GM18907 (cell line): ENCODE data around the gene ARPIN.
"Not testable (repeated sequence)": the region's sequence is repeated elsewhere in the genome, so short reads cannot be mapped to it uniquely, and the experiment has no call there.

Experiments
- ATAC-seq: cut with Tn5 transposase; IDR thresholded peaks from one replicate; pipeline ENCODE4 v1.9.1; 2021; ENCODE audit warnings: mild to moderate bottlenecking, moderate library complexity; ENCODE audit not compliant: unreplicated experiment

The ARPIN gene

DNA sequence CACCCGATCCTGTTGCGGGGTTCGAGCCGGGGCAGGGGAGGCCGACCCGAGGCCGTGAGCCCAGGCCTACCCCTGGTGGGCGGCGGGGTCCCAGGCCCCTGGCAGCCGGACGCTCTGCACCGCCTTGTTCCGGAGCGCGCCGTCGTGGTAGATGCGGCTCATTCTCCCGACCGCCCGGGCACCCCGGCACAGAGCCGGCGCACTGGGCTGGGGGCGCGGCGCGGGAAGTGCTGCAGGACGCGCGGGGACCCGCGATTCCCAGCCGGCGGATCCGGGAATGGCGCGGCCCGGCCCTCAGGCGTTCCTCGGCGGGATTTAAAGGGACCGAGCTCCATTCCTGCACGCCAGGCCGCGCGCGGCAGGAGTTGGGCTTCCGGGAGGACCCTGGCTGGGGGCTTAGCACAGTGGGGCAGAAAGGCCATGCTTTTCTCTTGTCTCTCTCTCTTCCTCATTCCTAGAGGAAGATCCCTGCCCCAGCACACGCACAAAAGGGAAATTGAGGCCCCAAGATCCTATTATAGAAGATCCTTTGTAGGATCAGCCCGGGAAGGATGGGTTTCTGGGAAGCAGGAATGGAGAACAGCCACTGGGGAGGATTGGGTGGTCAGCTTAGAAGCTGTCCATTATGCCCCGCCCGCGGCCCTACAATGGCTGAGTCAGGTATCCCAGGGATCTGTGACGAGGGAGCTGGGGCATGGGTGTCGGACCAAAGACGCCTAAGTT is at the start of gene ARPIN:
Gene ARPIN, minus strand, starts transcription at position 279 of the 723 bp plus-strand sequence. Its CDS starts 117 bp downstream, at position 162.
- ATAC-seq, result no peak

GRCh38 chr15:89958107-89958805 is 45.5 kb upstream of the ARPIN start:
- no peak for ATAC-seq

GRCh38 chr15:89955449-89955998 is 42.8 kb upstream of the ARPIN start:
- ATAC-seq, result not testable (repeated sequence)

- ATAC-seq, result no peak
These were observed 41.8 kb upstream of the ARPIN start for GRCh38 chr15:89954541-89954940.

- ATAC-seq, result no peak
These were observed 36.0 kb upstream of the ARPIN start for GRCh38 chr15:89948796-89949195.

DNA sequence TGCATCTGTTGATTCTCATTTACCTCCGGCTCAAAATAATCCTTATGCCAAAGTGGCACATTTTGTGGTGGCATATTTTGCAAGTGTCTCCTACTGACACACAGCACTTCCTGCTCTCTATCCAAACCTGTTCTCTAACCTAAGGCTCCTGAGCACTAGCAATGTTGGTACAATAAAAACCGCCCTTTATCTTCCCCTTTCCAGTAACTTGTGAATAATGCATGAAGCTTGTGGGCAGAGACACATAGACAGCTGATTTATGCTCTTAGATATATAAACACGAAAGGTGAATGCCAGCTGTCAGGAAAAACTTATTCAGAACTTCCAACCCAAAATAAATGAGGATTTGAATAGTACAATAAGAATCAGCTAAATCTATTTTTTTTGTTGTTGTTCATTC is 34.6 kb upstream of the ARPIN start:
- no peak for ATAC-seq

GRCh38 chr15:89946681-89947299 is 34.0 kb upstream of the ARPIN start:
- no peak for ATAC-seq

- ATAC-seq, result not testable (repeated sequence)
These were observed 31.0 kb upstream of the ARPIN start for GRCh38 chr15:89943721-89944120.

- ATAC-seq, result no peak
These were observed 27.2 kb upstream of the ARPIN start for GRCh38 chr15:89939910-89940309.

- not testable (repeated sequence) for ATAC-seq
These were observed 26.6 kb upstream of the ARPIN start for GRCh38 chr15:89939377-89939776.

GRCh38 chr15:89937365-89938350 is 24.9 kb upstream of the ARPIN start:
- ATAC-seq, result no peak

DNA sequence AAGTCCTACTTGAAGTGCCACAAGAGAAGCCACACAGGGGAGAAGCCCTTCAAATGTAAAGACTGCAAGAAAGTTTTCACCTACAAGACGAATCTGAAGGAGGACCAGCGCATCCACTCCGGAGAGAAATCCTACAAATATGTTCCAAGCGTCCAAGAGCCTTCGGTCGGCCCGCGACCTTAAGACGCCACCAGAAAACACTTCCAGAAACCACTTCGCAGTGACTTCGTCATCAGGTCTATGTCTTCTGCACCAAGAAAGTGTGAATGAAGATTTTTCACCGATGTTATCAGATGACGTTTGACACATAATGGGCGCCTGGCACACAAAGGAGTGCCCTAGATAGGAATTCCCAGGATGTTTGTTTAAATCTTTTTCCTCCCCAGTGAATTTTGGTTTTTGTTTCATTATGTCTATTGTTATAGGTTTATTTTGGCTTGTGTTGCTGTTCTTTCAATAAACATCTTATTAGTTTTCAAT is 24.1 kb upstream of the ARPIN start:
- no peak for ATAC-seq

- ATAC-seq, result no peak
These were observed 23.5 kb upstream of the ARPIN start for GRCh38 chr15:89936051-89936785.

GRCh38 chr15:89932880-89933279 is 20.1 kb upstream of the ARPIN start:
- no peak for ATAC-seq

GRCh38 chr15:89928421-89928820 is 15.7 kb upstream of the ARPIN start:
- no peak for ATAC-seq

GRCh38 chr15:89926158-89926557 is 13.4 kb upstream of the ARPIN start:
- no peak for ATAC-seq

DNA sequence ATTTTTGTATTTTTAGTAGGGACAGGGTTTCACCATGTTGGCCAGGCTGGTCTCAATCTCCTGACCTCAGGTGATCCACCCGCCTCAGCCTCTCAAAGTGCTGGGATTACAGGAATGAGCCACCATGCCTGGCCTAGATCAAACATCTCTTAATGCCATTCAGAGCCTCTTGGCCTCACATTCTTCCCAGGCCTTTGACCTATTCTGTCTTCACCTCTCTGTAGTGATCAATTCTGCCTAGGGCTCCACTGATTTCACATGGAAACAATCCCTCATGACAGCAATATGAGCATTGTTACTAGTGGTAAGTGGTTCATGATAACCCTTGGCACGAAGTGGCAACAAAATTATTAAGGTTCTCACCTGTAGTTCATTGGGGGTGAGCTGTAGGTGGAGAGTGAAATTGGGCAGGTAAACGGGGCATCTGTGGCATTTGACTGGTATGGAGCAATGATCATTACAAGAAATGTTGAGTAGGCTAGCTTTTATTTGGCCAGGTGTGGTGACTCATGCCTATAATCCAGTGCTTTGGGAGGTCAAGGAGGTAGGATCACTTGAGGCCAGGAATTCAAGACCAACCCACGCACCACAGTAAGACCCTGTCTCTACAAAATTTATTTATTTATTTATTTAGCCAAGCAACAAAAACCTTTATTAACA is 4.8 kb upstream of the ARPIN start:
- ATAC-seq, result no peak

- no peak for ATAC-seq
These were observed 3.9 kb upstream of the ARPIN start for GRCh38 chr15:89916660-89917059.

DNA sequence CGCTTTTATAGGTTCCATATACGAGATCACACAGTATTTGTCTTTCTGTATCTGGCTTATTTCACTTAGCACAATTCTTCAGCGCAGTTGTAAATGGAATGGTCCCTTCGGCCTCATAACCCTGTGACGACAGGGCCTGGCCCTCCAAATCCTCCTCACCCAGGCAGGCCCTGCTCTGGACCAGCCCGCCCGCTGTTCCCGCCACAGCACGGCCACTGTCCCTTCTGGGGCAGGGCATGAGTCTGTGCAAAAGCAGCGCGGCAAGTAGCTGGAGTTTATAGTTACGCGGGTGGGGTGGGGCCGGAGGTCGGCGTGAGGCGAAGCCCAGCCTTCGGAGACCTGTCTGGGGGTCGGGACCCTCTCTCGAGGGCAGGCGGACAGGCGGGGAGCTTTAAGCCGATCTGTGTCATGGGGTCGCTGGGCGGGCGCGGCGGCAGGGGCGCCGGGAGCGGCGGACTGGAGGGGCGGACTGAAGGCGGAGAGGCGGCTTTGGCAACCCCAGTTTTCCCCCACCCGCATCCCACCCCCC is 543 bp downstream of the ARPIN start:
- no peak for ATAC-seq
